GM21515 (cell line): ENCODE results near the gene LSM4.

Source experiments
- ATAC-seq: cut with Tn5 transposase; IDR thresholded peaks from one replicate; pipeline ENCODE4 v1.9.1; 2021; ENCODE audit not compliant: unreplicated experiment

Gene LSM4

DNA sequence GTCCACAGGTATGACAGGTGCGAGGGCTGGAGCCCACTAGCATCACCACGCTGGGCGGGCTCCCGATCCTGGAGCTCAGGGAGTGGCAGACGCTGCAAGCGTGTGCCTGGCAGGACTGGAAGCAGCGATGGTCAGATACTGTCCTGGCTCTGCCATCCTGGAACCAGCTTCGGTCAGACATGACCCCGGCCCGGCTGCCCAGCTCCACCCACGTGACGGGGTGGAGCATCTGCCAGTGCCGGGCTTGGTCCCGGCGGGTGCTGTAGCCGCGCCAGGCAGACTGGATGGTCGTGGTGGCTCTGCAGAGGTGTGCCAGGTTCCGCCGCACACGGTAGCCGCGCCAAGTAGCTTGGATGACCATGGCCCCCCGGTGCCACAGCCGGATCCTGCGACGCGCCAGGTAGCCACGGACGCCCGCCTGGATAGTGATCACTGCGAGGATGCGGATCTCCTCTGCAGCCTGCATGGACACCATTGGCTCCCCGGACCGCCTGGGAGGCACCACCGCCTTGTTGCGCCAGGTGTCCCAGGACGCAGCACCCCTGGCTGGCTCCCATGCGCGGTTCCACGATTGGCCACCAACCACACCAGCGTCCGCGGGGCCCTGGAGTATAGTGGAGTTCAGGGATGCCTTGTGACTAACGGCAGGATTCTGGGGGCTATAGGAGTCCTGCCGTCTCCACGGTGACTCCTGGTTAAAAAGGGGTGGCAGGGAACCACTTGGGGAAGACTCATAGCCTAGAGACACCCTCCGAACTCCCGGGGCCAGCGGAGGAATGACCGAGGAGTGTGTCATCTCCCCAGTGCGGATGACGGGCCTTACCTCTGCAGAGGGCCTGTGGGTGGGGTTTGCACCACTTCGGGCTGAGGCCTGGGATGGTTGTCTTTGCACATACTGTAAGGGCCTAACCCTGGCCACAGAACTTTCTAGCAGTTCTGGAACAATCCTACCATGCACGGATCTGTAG is 65.1 kb downstream of the LSM4 start:
- no peak for ATAC-seq
